GM10847 (cell line): ENCODE measurements around the gene CPXM2.

Experiments used
- POLR2A ChIP-seq: IDR thresholded peaks from 2 replicates; pipeline ENCODE4 v1.6.1; 2011; ENCODE audit not compliant: insufficient read length; ENCODE audit errors: extremely low read depth

Gene CPXM2

GRCh38 chr10:123891144-123892071 is at the start of gene CPXM2:
TSS of gene CPXM2 (minus strand) at chr10:123891807. CDS start at chr10:123891659, 148 bp downstream.
- TF ChIP-seq POLR2A, result no peak

GRCh38 chr10:123939591-123939990 is 48.0 kb upstream of the CPXM2 start:
- no peak for TF ChIP-seq POLR2A

GRCh38 chr10:123938890-123939289 is 47.3 kb upstream of the CPXM2 start:
- no peak for TF ChIP-seq POLR2A

- TF ChIP-seq POLR2A, result no peak
Measured at GRCh38 chr10:123936426-123936825, 44.8 kb upstream of the CPXM2 start.

- no peak for TF ChIP-seq POLR2A
Measured at GRCh38 chr10:123935680-123936079, 44.1 kb upstream of the CPXM2 start.

- no peak for TF ChIP-seq POLR2A
Measured at GRCh38 chr10:123934846-123935245, 43.2 kb upstream of the CPXM2 start.

GRCh38 chr10:123930340-123931001 is 38.9 kb upstream of the CPXM2 start:
- no peak for TF ChIP-seq POLR2A

GRCh38 chr10:123929791-123930190 is 38.2 kb upstream of the CPXM2 start:
- no peak for TF ChIP-seq POLR2A

GRCh38 chr10:123928427-123928826 is 36.8 kb upstream of the CPXM2 start:
- no peak for TF ChIP-seq POLR2A

GRCh38 chr10:123926401-123927264 is 35.0 kb upstream of the CPXM2 start:
- TF ChIP-seq POLR2A, result no peak

- no peak for TF ChIP-seq POLR2A
Measured at GRCh38 chr10:123922126-123922525, 30.5 kb upstream of the CPXM2 start.

GRCh38 chr10:123916775-123917174 is 25.2 kb upstream of the CPXM2 start:
- TF ChIP-seq POLR2A, result no peak

- TF ChIP-seq POLR2A, result no peak
Measured at GRCh38 chr10:123913688-123914268, 22.2 kb upstream of the CPXM2 start.

- TF ChIP-seq POLR2A, result no peak
Measured at GRCh38 chr10:123912871-123913270, 21.3 kb upstream of the CPXM2 start.

- TF ChIP-seq POLR2A, result no peak
Measured at GRCh38 chr10:123912466-123912865, 20.9 kb upstream of the CPXM2 start.

GRCh38 chr10:123911866-123912265 is 20.3 kb upstream of the CPXM2 start:
- no peak for TF ChIP-seq POLR2A

GRCh38 chr10:123909866-123910265 is 18.3 kb upstream of the CPXM2 start:
- TF ChIP-seq POLR2A, result no peak
